ENCODE data around the gene FANCE. TPM values are rescaled to one million over a fixed set of nuclear protein-coding genes. Genes with fewer than 3 reads are reported as not detected.
"Not testable (repeated sequence)": the region's sequence is repeated elsewhere in the genome, so short reads cannot be mapped to it uniquely, and the experiment has no call there.

FANCE gene
- total and polyA plus RNA-seq, 8 donors, result 1.7 to 4.0 (median 2.6) TPM

- no peak for ATAC-seq
- H3K4me1 ChIP-seq, result no peaks in the 10 kb centered on the region
- H3K9me3 ChIP-seq, result no peaks in the 10 kb centered on the region
- intact Hi-C loops (cut with DNase I), result no loop called here
- H3K27me3 ChIP-seq, result no peaks in the 10 kb centered on the region
- H3K4me3 ChIP-seq, result no peak overlapping the region
- TF ChIP-seq CTCF (IDR thresholded peaks at IDR 0.05), result no peak
- no peaks in the 10 kb centered on the region for H3K36me3 ChIP-seq
- no peak overlapping the region for H3K27ac ChIP-seq
- WGBS, 2 donors, result 23 to 26% methylated on average over 31 to 32 of the region's 32 CpGs
- FAIRE-seq, result no peak
- DNase-seq, result no peak
Observed at GRCh38 chr6:35511562-35511941, 59.4 kb downstream of the FANCE start.

- WGBS, 2 donors, result 11 to 17% methylated on average over 14 to 26 of the region's 26 CpGs
- Histone ChIP-seq H3K27me3 (no peaks in the 10 kb centered on the region), H3K9me3 (no peaks in the 10 kb centered on the region), H3K36me3 (no peaks in the 10 kb centered on the region), H3K4me1 (no peaks in the 10 kb centered on the region), H3K27ac (no peak overlapping the region), H3K4me3 (no peak overlapping the region)
- no peak for DNase-seq
- intact Hi-C loops (cut with DNase I), result no loop called here
- no peak for FAIRE-seq
- TF ChIP-seq CTCF (IDR thresholded peaks at IDR 0.05), result no peak
- no peak for ATAC-seq
Observed at GRCh38 chr6:35512006-35512405, 59.9 kb downstream of the FANCE start.

GRCh38 chr6:35512740-35513139 lies 60.6 kb downstream of the FANCE start, which contains the start of gene TULP1:
TSS of gene TULP1 (minus strand) at chr6:35512896. CDS start at chr6:35512858, 38 bp downstream.
- ATAC-seq (no peak), DNase-seq (no peak), FAIRE-seq (no peak)
- H3K4me1 ChIP-seq, result no peaks in the 10 kb centered on the region
- no peaks in the 10 kb centered on the region for H3K36me3 ChIP-seq
- no peaks in the 10 kb centered on the region for H3K9me3 ChIP-seq
- WGBS, 2 donors, result 83 to 85% methylated on average over 10 of the region's 10 CpGs
- H3K4me3 ChIP-seq, result no peak within 1 kb of the TSS
- no peaks in the 10 kb centered on the region for H3K27me3 ChIP-seq
- no peak within 1 kb of the TSS for H3K27ac ChIP-seq
- intact Hi-C loops (cut with DNase I), result no loop called here
- TF ChIP-seq CTCF (IDR thresholded peaks at IDR 0.05), result no peak

GRCh38 chr6:35514587-35514986 lies 62.4 kb downstream of the FANCE start:
- ATAC-seq, result no peak
- no peaks in the 10 kb centered on the region for H3K4me1 ChIP-seq
- no peak for TF ChIP-seq CTCF (IDR thresholded peaks at IDR 0.05)
- intact Hi-C loops (cut with DNase I), result no loop called here
- H3K36me3 ChIP-seq, result no peaks in the 10 kb centered on the region
- DNase-seq, result no peak
- H3K4me3 ChIP-seq, result no peak overlapping the region
- no peak overlapping the region for H3K27ac ChIP-seq
- WGBS, 2 donors, result 78 to 86% methylated on average over 4 of the region's 4 CpGs
- FAIRE-seq, result no peak
- no peaks in the 10 kb centered on the region for H3K27me3 ChIP-seq
- H3K9me3 ChIP-seq, result no peaks in the 10 kb centered on the region

- H3K27me3 ChIP-seq; H3K4me3 ChIP-seq; DNase-seq; ATAC-seq; intact Hi-C loops (cut with DNase I); H3K27ac ChIP-seq; FAIRE-seq; H3K36me3 ChIP-seq; H3K9me3 ChIP-seq; H3K4me1 ChIP-seq: not testable (repeated sequence)
- 74 to 77% methylated on average over 6 of the region's 6 CpGs for WGBS, 2 donors
Observed at GRCh38 chr6:35515939-35516338, 63.8 kb downstream of the FANCE start.

Small RNA genes within 50 kb of the gene (microRNA-seq; reads per million reads assigned to microRNA genes)
- gene MIR7111, result 0 to 0.29 reads per million in 2 donors

Other genes with a start within 250 kb of the FANCE start
- under 1 TPM in 5 of 6 donors, not detected in 1; 0.03 to 0.12 (median 0.03) TPM for gene SCUBE3, start 238.4 kb upstream of the FANCE start, total RNA-seq
- gene SCUBE3, start 238.4 kb upstream of the FANCE start, polyA plus RNA-seq, result under 1 TPM; 0.02 to 0.15 TPM
- 10 to 100 TPM; 14.9 to 25.0 (median 16.3) TPM for gene ZNF76, start 192.6 kb upstream of the FANCE start, total RNA-seq
- gene ZNF76, start 192.6 kb upstream of the FANCE start, polyA plus RNA-seq, result 10 to 100 TPM; 48.2 to 51.1 TPM
- gene DEF6, start 154.5 kb upstream of the FANCE start, total RNA-seq, result 10 to 100 TPM in 5 of 6 donors, 1 to 10 TPM in 1; 9.4 to 14.0 (median 12.8) TPM
- gene DEF6, start 154.5 kb upstream of the FANCE start, polyA plus RNA-seq, result 10 to 100 TPM; 37.9 to 40.6 TPM
- 10 to 100 TPM in 2 of 6 donors, 1 to 10 TPM in 4; 4.4 to 12.3 (median 6.0) TPM for gene PPARD, start 109.8 kb upstream of the FANCE start, total RNA-seq
- gene PPARD, start 109.8 kb upstream of the FANCE start, polyA plus RNA-seq, result 10 to 100 TPM; 10.3 to 14.1 TPM
- 1,000 to 10,000 TPM in 1 of 6 donors, 100 to 1,000 TPM in 5; 474 to 1,265 (median 898) TPM for gene RPL10A, start 16.1 kb downstream of the FANCE start, total RNA-seq
- gene RPL10A, start 16.1 kb downstream of the FANCE start, polyA plus RNA-seq, result 1,000 to 10,000 TPM in 1 of 2 donors, 100 to 1,000 TPM in 1; 429 to 1,039 TPM
- gene TEAD3, start 44.7 kb downstream of the FANCE start, total RNA-seq, result 10 to 100 TPM in 1 of 6 donors, 1 to 10 TPM in 5; 3.0 to 10.0 (median 4.1) TPM
- 1 to 10 TPM; 8.5 to 9.7 TPM for gene TEAD3, start 44.7 kb downstream of the FANCE start, polyA plus RNA-seq
- gene TULP1, start 60.6 kb downstream of the FANCE start, total RNA-seq, result not detected
- gene TULP1, start 60.6 kb downstream of the FANCE start, polyA plus RNA-seq, result under 1 TPM in 1 of 2 donors, not detected in 1; 0.28 TPM
- gene FKBP5, start 236.6 kb downstream of the FANCE start, total RNA-seq, result 10 to 100 TPM; 13.0 to 78.4 (median 61.3) TPM
- 10 to 100 TPM; 31.8 to 44.1 TPM for gene FKBP5, start 236.6 kb downstream of the FANCE start, polyA plus RNA-seq